T-cell (primary cell): ENCODE results near the gene TBC1D22A. TPM values are rescaled to one million over a fixed set of nuclear protein-coding genes. Genes with fewer than 3 reads are reported as not detected.

Experiments
- ATAC-seq, 4 experiments: fragments of 200-7000 bp in 3 of 4; fragments of 150-1000 bp in 1 of 4; cut with Tn5 transposase; replicated peaks in 1 of 4; 1 replicate in 3 of 4; 2 replicates in 1 of 4; pipeline ENCODE4 v1.10.0; 2021; ENCODE audit warnings: moderate library complexity in 3 of 4, mild to moderate bottlenecking in 2 of 4, moderate number of reproducible peaks in 1 of 4
- CTCF ChIA-PET, 2 donors: fragments of 300-600 bp; sonication (Branson Sonifier 250); formaldehyde crosslinking; loops; one replicate each; lab custom pipeline; 2022; ENCODE audit warnings: antibody characterized with exemption in 2 of 2; lab: Charles Lee
- POLR2A ChIA-PET, 2 donors: fragments of 300-600 bp; sonication (Branson Sonifier 250); formaldehyde crosslinking; loops; one replicate each; lab custom pipeline; 2022; ENCODE audit warnings: antibody characterized with exemption in 2 of 2; lab: Charles Lee
- DNase-seq, 35 experiments: peaks; one replicate each; pipeline versions ENCODE4 v3.0.0 to v3.0.0-alpha.2; 2013 to 2023
- H3K27ac ChIP-seq: one replicate; pipeline ENCODE4 v1.5.1; 2013; ENCODE audit warnings: low read length
- H3K27me3 ChIP-seq, 2 experiments: replicated peaks in 1 of 2; 1 replicate in 1 of 2; 2 replicates in 1 of 2; pipeline versions ENCODE4 v1.6.1 to v1.7.0; 2013; ENCODE audit warnings: low read length in 1 of 2, mixed read lengths in 1 of 2; ENCODE audit not compliant: control insufficient read depth in 2 of 2, insufficient read depth in 2 of 2; ENCODE audit errors: extremely low read depth in 1 of 2
- H3K36me3 ChIP-seq, 2 donors: 1 replicate in 1 of 2; 2 replicates in 1 of 2; pipeline versions ENCODE4 v1.6.1 to v1.7.0; 2013; ENCODE audit warnings: low read length in 1 of 2; ENCODE audit not compliant: control insufficient read depth in 2 of 2, insufficient read depth in 1 of 2; ENCODE audit errors: extremely low read depth in 1 of 2
- H3K4me1 ChIP-seq, 2 experiments: 1 replicate in 1 of 2; 2 replicates in 1 of 2; pipeline versions ENCODE4 v1.6.1 to v1.7.0; 2013; ENCODE audit warnings: low read length in 2 of 2, mixed read lengths in 1 of 2; ENCODE audit not compliant: insufficient read depth in 2 of 2, control insufficient read depth in 1 of 2; ENCODE audit errors: extremely low read depth in 1 of 2
- H3K4me3 ChIP-seq, 2 donors: 1 replicate in 1 of 2; 2 replicates in 1 of 2; pipeline versions ENCODE4 v1.5.1 to v1.7.0; 2013; ENCODE audit warnings: mild to moderate bottlenecking in 2 of 2, low read length in 1 of 2, moderate library complexity in 1 of 2; ENCODE audit not compliant: control insufficient read depth in 1 of 2; ENCODE audit errors: extremely low read depth in 1 of 2
- H3K9me3 ChIP-seq: 2 replicates; pipeline ENCODE4 v1.7.0; 2013
- H3K27ac Mint-ChIP-seq, 2 donors: one replicate each; pipeline ENCODE4 v1.8.0; 2020 to 2021; ENCODE audit warnings: mild to moderate bottlenecking in 2 of 2, mixed read lengths in 2 of 2
- H3K27me3 Mint-ChIP-seq, 2 donors: one replicate each; pipeline ENCODE4 v1.8.0; 2021 to 2022; ENCODE audit warnings: mixed read lengths in 2 of 2
- H3K36me3 Mint-ChIP-seq: one replicate; pipeline ENCODE4 v1.8.0; 2021; ENCODE audit warnings: mixed read lengths
- H3K4me1 Mint-ChIP-seq, 3 donors: one replicate each; pipeline ENCODE4 v1.8.0; 2020 to 2022; ENCODE audit warnings: mixed read lengths in 3 of 3, mild to moderate bottlenecking in 1 of 3
- H3K4me3 Mint-ChIP-seq, 3 donors: one replicate each; pipeline ENCODE4 v1.8.0; 2020 to 2022; ENCODE audit warnings: mild to moderate bottlenecking in 3 of 3, mixed read lengths in 3 of 3, moderate library complexity in 3 of 3
- H3K9me3 Mint-ChIP-seq, 3 donors: one replicate each; pipeline ENCODE4 v1.8.0; 2020 to 2022; ENCODE audit warnings: mixed read lengths in 3 of 3
- WGBS: methylation state at CpG from one replicate; pipeline ENCODE4 v1.1.5; 2013; ENCODE audit warnings: missing lambda C conversion rate; ENCODE audit not compliant: insufficient coverage; 5-methylcytosine and 5-hydroxymethylcytosine counted together
- total RNA-seq, 35 experiments: library from RNA in 6 of 35; stranded (reverse) in 6 of 35; fragments of 120-200 nt in 1 of 35; gene quantifications; one replicate each; pipeline versions ENCODE4 v1.2.1 to v1.2.4 and lab custom pipeline; 2013 to 2026

The TBC1D22A gene
- total RNA-seq, 5 donors from 2014 or later (not counting 1 experiment from before 2014, with no cell fraction given), result 38.3 to 67.8 (median 57.7) TPM

GRCh38 chr22:47063071-47063509 lies 300.6 kb downstream of the TBC1D22A start:
- no peak overlapping the region for H3K4me3 ChIP-seq
- H3K9me3 ChIP-seq, result no peaks in the 10 kb centered on the region
- peaks cover 0 to 4% of the 10 kb centered on the region in 2 experiments for H3K4me1 ChIP-seq
- peaks cover 47% of the 10 kb centered on the region for H3K36me3 Mint-ChIP-seq
- H3K27me3 Mint-ChIP-seq, result no peaks in the 10 kb centered on the region
- no peak overlapping the region for H3K27ac ChIP-seq
- H3K4me1 Mint-ChIP-seq, result peaks cover 26 to 30% (median 28%) of the 10 kb centered on the region in 3 donors
- no peaks in the 10 kb centered on the region for H3K27me3 ChIP-seq
- ATAC-seq (no peak), DNase-seq (no peak)
- no peaks in the 10 kb centered on the region for H3K9me3 Mint-ChIP-seq
- ChIA-PET POLR2A (no interaction called here), CTCF (no interaction called here)
- 92% methylated on average over 13 of the region's 14 CpGs for WGBS
- H3K36me3 ChIP-seq, result peaks cover 5 to 23% of the 10 kb centered on the region in 2 donors
- no peak overlapping the region for H3K4me3 Mint-ChIP-seq
- H3K27ac Mint-ChIP-seq, result no peak overlapping the region

GRCh38 chr22:47063606-47064005 lies 301.2 kb downstream of the TBC1D22A start:
- Mint-ChIP-seq H3K27me3 (no peaks in the 10 kb centered on the region), H3K4me3 (no peak overlapping the region), H3K27ac (no peak overlapping the region), H3K4me1 (peaks cover 29 to 33% (median 31%) of the 10 kb centered on the region in 3 donors), H3K36me3 (peaks cover 46% of the 10 kb centered on the region), H3K9me3 (no peaks in the 10 kb centered on the region)
- Histone ChIP-seq H3K9me3 (no peaks in the 10 kb centered on the region), H3K4me1 (peaks cover 0 to 6% of the 10 kb centered on the region in 2 experiments), H3K4me3 (no peak overlapping the region), H3K36me3 (peaks cover 5 to 23% of the 10 kb centered on the region in 2 donors), H3K27me3 (no peaks in the 10 kb centered on the region), H3K27ac (no peak overlapping the region)
- ChIA-PET CTCF (no interaction called here), POLR2A (no interaction called here)
- WGBS, result 94% methylated on average over 9 of the region's 10 CpGs
- ATAC-seq (no peak), DNase-seq (no peak)

GRCh38 chr22:47064016-47064415 lies 301.6 kb downstream of the TBC1D22A start:
- no peak for ATAC-seq
- Mint-ChIP-seq H3K27me3 (no peaks in the 10 kb centered on the region), H3K4me1 (peaks cover 30 to 37% (median 33%) of the 10 kb centered on the region in 3 donors), H3K27ac (no peak overlapping the region), H3K36me3 (peaks cover 45% of the 10 kb centered on the region), H3K4me3 (no peak overlapping the region), H3K9me3 (no peaks in the 10 kb centered on the region)
- Histone ChIP-seq H3K4me3 (no peak overlapping the region), H3K27ac (no peak overlapping the region), H3K9me3 (no peaks in the 10 kb centered on the region), H3K4me1 (peaks cover 0 to 6% of the 10 kb centered on the region in 2 experiments), H3K27me3 (no peaks in the 10 kb centered on the region), H3K36me3 (peaks cover 6 to 19% of the 10 kb centered on the region in 2 donors)
- 91% methylated on average over 19 of the region's 19 CpGs for WGBS
- DNase-seq, result no peak
- CTCF ChIA-PET, result no interaction called here
- POLR2A ChIA-PET, result no interaction called here

GRCh38 chr22:47064416-47064815 lies 302.0 kb downstream of the TBC1D22A start:
- H3K9me3 ChIP-seq, result no peaks in the 10 kb centered on the region
- ATAC-seq (no peak), DNase-seq (no peak)
- no peak overlapping the region for H3K4me3 ChIP-seq
- H3K27me3 ChIP-seq, result no peaks in the 10 kb centered on the region
- H3K4me1 ChIP-seq, result peaks cover 0 to 6% of the 10 kb centered on the region in 2 experiments
- H3K27ac ChIP-seq, result no peak overlapping the region
- Mint-ChIP-seq H3K36me3 (peaks cover 42% of the 10 kb centered on the region), H3K4me1 (peaks cover 30 to 38% (median 33%) of the 10 kb centered on the region in 3 donors), H3K27me3 (no peaks in the 10 kb centered on the region), H3K4me3 (no peak overlapping the region), H3K9me3 (no peaks in the 10 kb centered on the region), H3K27ac (no peak overlapping the region)
- POLR2A ChIA-PET, result no interaction called here
- WGBS, result 72% methylated on average over 5 of the region's 10 CpGs
- H3K36me3 ChIP-seq, result peaks cover 8 to 15% of the 10 kb centered on the region in 2 donors
- CTCF ChIA-PET, result no interaction called here

- Mint-ChIP-seq H3K4me1 (peaks cover 36 to 38% (median 38%) of the 10 kb centered on the region in 3 donors), H3K27ac (no peak overlapping the region), H3K9me3 (no peaks in the 10 kb centered on the region), H3K36me3 (peaks cover 39% of the 10 kb centered on the region), H3K4me3 (no peak overlapping the region), H3K27me3 (no peaks in the 10 kb centered on the region)
- ChIA-PET CTCF (no interaction called here), POLR2A (no interaction called here)
- 100% methylated on average over 14 of the region's 26 CpGs for WGBS
- DNase-seq, result peak in 1 of 35 experiments; percentile 15
- H3K27me3 ChIP-seq, result no peaks in the 10 kb centered on the region
- no peaks in the 10 kb centered on the region for H3K9me3 ChIP-seq
- H3K36me3 ChIP-seq, result peaks cover 8 to 12% of the 10 kb centered on the region in 2 donors
- no peak overlapping the region for H3K27ac ChIP-seq
- peaks cover 0 to 6% of the 10 kb centered on the region in 2 experiments for H3K4me1 ChIP-seq
- no peak overlapping the region for H3K4me3 ChIP-seq
- ATAC-seq, result no peak
These were observed 303.5 kb downstream of the TBC1D22A start for GRCh38 chr22:47065756-47066615.

GRCh38 chr22:47066616-47066905 lies 304.1 kb downstream of the TBC1D22A start:
- Mint-ChIP-seq H3K36me3 (peaks cover 35% of the 10 kb centered on the region), H3K27me3 (no peaks in the 10 kb centered on the region), H3K9me3 (no peaks in the 10 kb centered on the region), H3K27ac (no peak overlapping the region), H3K4me3 (no peak overlapping the region), H3K4me1 (peaks cover 36 to 38% (median 36%) of the 10 kb centered on the region in 3 donors)
- Histone ChIP-seq H3K27me3 (no peaks in the 10 kb centered on the region), H3K27ac (no peak overlapping the region), H3K4me3 (no peak overlapping the region), H3K36me3 (peaks cover 8% of the 10 kb centered on the region in 2 donors), H3K9me3 (no peaks in the 10 kb centered on the region), H3K4me1 (peaks cover 0 to 6% of the 10 kb centered on the region in 2 experiments)
- ATAC-seq, result no peak
- POLR2A ChIA-PET, result no interaction called here
- CTCF ChIA-PET, result no interaction called here
- WGBS, result 97% methylated on average over 7 of the region's 7 CpGs
- DNase-seq, result no peak
